ENCODE measurements around the gene HNRNPC. TPM values are rescaled to one million over a fixed set of nuclear protein-coding genes. Genes with fewer than 3 reads are reported as not detected.
A peak's percentile ranks its signal among the peaks of the same experiment; 100 is the strongest.

The HNRNPC gene
- total RNA-seq (2014; rRNA removed; shearing (Covaris generic)), result 887 and 1,000 TPM in 2 replicates
- 897 and 969 TPM in 2 replicates for total RNA-seq (2022)
- Bru-seq, nascent RNA, result percentile 99 among the genes with signal in this experiment
- percentile 99 among the genes with signal in this experiment for BruChase-seq, experiment 1, labeled RNA remaining after a 6-hour chase
- percentile 99 among the genes with signal in this experiment for BruChase-seq, experiment 2, labeled RNA remaining after a 2-hour chase
- long read RNA-seq, full-length matches to known transcripts, result 500 of 809 reads
- long read RNA-seq, partial matches to known transcripts, result 88 of 809 reads
- long read RNA-seq, other reads (novel, unspliced or antisense), result 221 of 809 reads

DNA sequence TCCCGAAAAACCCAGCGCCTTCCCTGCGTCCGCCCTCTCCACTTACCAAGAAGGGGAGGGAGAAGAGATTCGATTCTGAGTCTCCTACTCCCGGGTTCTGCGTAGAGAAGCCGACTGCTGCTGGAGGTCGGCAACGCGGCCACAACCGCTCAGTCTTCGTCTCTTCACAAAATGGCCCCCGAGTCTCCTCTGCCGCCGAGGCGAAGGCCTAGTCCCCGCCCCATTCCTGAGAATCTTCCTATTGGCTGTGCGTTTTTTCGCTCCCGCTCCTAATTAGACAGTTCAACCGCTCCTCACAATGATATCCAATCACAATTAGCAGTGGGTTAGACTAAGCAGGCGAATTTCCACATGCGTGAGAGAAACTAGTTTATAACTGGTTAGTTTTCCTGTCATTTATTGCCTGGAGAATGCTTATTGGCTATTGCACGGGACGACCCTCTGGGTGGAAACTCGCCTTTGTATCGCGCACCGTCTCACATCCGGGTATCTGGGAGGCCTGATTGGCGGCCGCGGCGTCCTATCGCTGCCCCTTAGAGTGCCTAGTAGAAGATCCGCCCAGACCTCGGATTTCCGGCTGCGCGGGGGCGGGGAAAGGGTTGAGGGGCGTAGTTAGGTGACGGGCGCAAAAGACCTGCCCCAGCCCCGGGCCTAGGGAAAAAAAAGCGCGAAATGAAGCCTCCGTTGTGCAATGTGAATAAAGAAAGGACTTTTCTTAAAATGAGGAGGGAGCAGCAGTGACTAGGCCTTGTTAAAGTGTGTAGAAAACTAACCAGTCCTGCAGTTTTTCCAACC, at the start of gene HNRNPC:
HNRNPC (minus strand) TSS at position 191 of the 795 bp plus-strand sequence. CDS start 35,249 bp downstream, outside the sequence.
- Histone ChIP-seq H3K79me2 (ENCODE audit: insufficient read depth, low read depth, low read length) (peaks cover 49% of the 10 kb centered on the region), H4K20me1 (ENCODE audit: insufficient read depth, low read length) (peaks cover 45% of the 10 kb centered on the region), H3K4me2 (ENCODE audit: low read length) (peak within 1 kb of the TSS; percentile 89), H3K4me1 (ENCODE audit: insufficient read depth, low read length, poor library complexity, severe bottlenecking) (peaks cover 33% of the 10 kb centered on the region), H3K4me3 (ENCODE audit: low read depth, low read length, poor library complexity, severe bottlenecking) (peak within 1 kb of the TSS; percentile 95), H3K36me3 (ENCODE audit: insufficient read depth, low read length) (peaks cover 47% of the 10 kb centered on the region), H3K9me2 (ENCODE audit: insufficient read depth, low read length) (no peaks in the 10 kb centered on the region), H3K9me3 (ENCODE audit: low read length) (peaks cover 6% of the 10 kb centered on the region; the same call in 1 of the 2 replicates), H3K27ac (ENCODE audit: low read depth, low read length, poor library complexity, severe bottlenecking) (peak within 1 kb of the TSS; percentile 82), H2AFZ (ENCODE audit: low read length) (peak within 1 kb of the TSS; percentile 57; the same call in 1 of the 2 replicates)
- no TSS peak for BruUV-seq (replicated peaks)
- TF ChIP-seq, protein P1, sequence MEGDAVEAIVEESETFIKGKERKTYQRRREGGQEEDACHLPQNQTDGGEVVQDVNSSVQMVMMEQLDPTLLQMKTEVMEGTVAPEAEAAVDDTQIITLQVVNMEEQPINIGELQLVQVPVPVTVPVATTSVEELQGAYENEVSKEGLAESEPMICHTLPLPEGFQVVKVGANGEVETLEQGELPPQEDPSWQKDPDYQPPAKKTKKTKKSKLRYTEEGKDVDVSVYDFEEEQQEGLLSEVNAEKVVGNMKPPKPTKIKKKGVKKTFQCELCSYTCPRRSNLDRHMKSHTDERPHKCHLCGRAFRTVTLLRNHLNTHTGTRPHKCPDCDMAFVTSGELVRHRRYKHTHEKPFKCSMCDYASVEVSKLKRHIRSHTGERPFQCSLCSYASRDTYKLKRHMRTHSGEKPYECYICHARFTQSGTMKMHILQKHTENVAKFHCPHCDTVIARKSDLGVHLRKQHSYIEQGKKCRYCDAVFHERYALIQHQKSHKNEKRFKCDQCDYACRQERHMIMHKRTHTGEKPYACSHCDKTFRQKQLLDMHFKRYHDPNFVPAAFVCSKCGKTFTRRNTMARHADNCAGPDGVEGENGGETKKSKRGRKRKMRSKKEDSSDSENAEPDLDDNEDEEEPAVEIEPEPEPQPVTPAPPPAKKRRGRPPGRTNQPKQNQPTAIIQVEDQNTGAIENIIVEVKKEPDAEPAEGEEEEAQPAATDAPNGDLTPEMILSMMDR (conservative IDR thresholded peaks at IDR 0.05; ENCODE audit: low read length), result no peak
- TF ChIP-seq EZH2phosphoT487 (IDR thresholded peaks at IDR 0.05; ENCODE audit: borderline replicate concordance, low read depth, low read length), result no peak
- ChIA-PET CTCF (ENCODE audit: unreplicated experiment) (no interaction called here), POLR2A (interaction anchor here (0.7 to 1.1 kb wide), 3 partner anchors 8 to 186 kb away, joined by 3 to 5 read pairs (median 3); partner anchors contain the start of gene CHD8)
- intact Hi-C loops (cut with micrococcal nuclease; ENCODE audit: unreplicated experiment), result loop anchor here (1.0 to 5.0 kb wide), 2 partner anchors 115 to 168 kb away; partner anchors contain the start of gene SUPT16H
- peak; percentile 100 for DNase-seq (ENCODE audit: low spot score)

DNA sequence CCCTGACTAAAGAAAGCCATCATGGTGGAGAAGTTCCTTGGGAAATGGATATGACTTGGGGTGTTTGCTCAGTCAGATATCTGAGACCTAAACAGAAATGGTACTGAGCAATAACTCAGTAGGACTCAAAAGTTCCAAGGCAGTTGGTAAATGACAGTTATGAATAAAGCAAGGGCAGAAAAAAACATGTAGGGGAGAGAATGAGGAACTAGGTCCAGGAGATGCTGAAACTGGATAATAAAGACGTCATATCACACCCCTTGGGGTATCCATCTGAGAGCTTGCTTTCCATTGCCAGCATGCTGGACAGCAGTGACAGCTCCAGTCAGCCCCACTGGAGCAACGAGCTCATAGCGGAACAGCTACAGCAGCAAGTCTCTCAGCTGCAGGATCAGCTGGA, 48.2 kb upstream of the HNRNPC start:
- intact Hi-C loops (cut with micrococcal nuclease; ENCODE audit: unreplicated experiment), result no loop called here
- H3K4me3 ChIP-seq (ENCODE audit: low read depth, low read length, poor library complexity, severe bottlenecking), result no peak overlapping the region
- no peaks in the 10 kb centered on the region for H3K9me3 ChIP-seq (ENCODE audit: low read length)
- H3K9me2 ChIP-seq (ENCODE audit: insufficient read depth, low read length), result no peaks in the 10 kb centered on the region
- no peak for TF ChIP-seq EZH2phosphoT487 (IDR thresholded peaks at IDR 0.05; ENCODE audit: borderline replicate concordance, low read depth, low read length)
- TF ChIP-seq, protein P1 (conservative IDR thresholded peaks at IDR 0.05; ENCODE audit: low read length), result no peak
- peak overlapping the region; percentile 30 for H3K27ac ChIP-seq (ENCODE audit: low read depth, low read length, poor library complexity, severe bottlenecking)
- ChIA-PET CTCF (ENCODE audit: unreplicated experiment) (no interaction called here), POLR2A (interaction anchor here (0.7 to 1.1 kb wide), 3 partner anchors 8 to 15 kb away, joined by 3 to 7 read pairs (median 5); no protein-coding TSS in a partner anchor)
- DNase-seq (ENCODE audit: low spot score), result peak; percentile 48
- no TSS peak for BruUV-seq (replicated peaks)
- no peaks in the 10 kb centered on the region for H3K36me3 ChIP-seq (ENCODE audit: insufficient read depth, low read length)
- H4K20me1 ChIP-seq (ENCODE audit: insufficient read depth, low read length), result no peaks in the 10 kb centered on the region
- peak overlapping the region; percentile 22; the same call in 1 of the 2 replicates for H3K4me2 ChIP-seq (ENCODE audit: low read length)
- peaks cover 24% of the 10 kb centered on the region for H3K4me1 ChIP-seq (ENCODE audit: insufficient read depth, low read length, poor library complexity, severe bottlenecking)
- peak overlapping the region; percentile 89 for H2AFZ ChIP-seq (ENCODE audit: low read length)
- no peaks in the 10 kb centered on the region for H3K79me2 ChIP-seq (ENCODE audit: insufficient read depth, low read depth, low read length)

Data from OCI-LY7 (cell line).